ENCODE data around the gene ADAP2.
"Not testable (repeated sequence)": the region's sequence is repeated elsewhere in the genome, so short reads cannot be mapped to it uniquely, and the experiment has no call there.

ADAP2 gene

DNA sequence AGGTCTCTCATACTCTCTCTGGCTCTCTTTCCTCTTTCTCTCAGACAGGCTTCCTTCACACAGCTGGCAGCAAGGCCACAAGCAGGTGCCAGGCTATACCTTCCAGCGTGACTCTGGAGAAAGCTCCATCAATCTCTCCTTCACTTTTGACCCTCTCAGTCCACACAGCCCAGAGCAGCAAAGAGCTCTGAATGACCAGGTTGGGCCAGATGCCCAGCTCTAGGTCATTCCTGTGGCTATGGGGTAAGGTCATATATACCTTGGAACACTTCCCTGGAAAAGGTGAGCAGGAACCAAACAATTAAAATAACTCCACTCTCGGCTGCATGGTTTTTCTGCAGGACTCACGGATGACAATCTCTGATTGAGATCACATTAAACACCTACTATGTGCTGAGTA lies 8.8 kb downstream of the ADAP2 start:
- Histone ChIP-seq H3K4me2 (ENCODE audit: low read length) (no peak overlapping the region), H4K12ac (ENCODE audit: low read depth, low read length) (no peak overlapping the region), H3K9me3 (ENCODE audit: insufficient read depth, low read depth, low read length) (no peaks in the 10 kb centered on the region), H2AK5ac (ENCODE audit: low read length) (no peak overlapping the region), H3K4me1 (ENCODE audit: control insufficient read depth in 1 of 2, insufficient read depth in 2 of 2, low read length in 2 of 2) (no peaks in the 10 kb centered on the region), H3K14ac (ENCODE audit: low read length) (no peak overlapping the region), H3K36me3 (ENCODE audit: control insufficient read depth in 1 of 2, insufficient read depth in 2 of 2, low read length in 2 of 2) (peaks cover 0 to under 1% of the 10 kb centered on the region in 2 experiments), H4K8ac (ENCODE audit: low read depth, low read length) (no peak overlapping the region), H3K23ac (ENCODE audit: low read length) (no peak overlapping the region), H3K18ac (ENCODE audit: low read length) (no peak overlapping the region), H4K91ac (ENCODE audit: low read depth, low read length) (no peak overlapping the region), H3K27ac (ENCODE audit: low read depth, low read length) (no peak overlapping the region), H3K27me3 (ENCODE audit: insufficient read depth, low read length) (no peaks in the 10 kb centered on the region), H3K9ac (ENCODE audit: low read length) (no peak overlapping the region), H3K79me2 (ENCODE audit: control insufficient read depth, insufficient read depth, low read length, poor library complexity) (no peaks in the 10 kb centered on the region), H2BK5ac (ENCODE audit: low read depth, low read length, poor library complexity) (no peak overlapping the region), H3K4ac (ENCODE audit: low read depth, low read length) (no peak overlapping the region), H3K4me3 (ENCODE audit: low read depth, low read length) (no peak overlapping the region), H2AFZ (ENCODE audit: insufficient read depth, low read length, poor library complexity) (no peak overlapping the region), H2BK120ac (ENCODE audit: insufficient read depth, low read length, poor library complexity) (no peak overlapping the region), H2BK12ac (ENCODE audit: low read length) (no peak overlapping the region), H3K79me1 (ENCODE audit: low read length) (no peaks in the 10 kb centered on the region)
- DNase-seq = no peak
- WGBS (ENCODE audit: extremely low coverage, insufficient coverage, insufficient read length) = no CpG with 5 or more reads among the region's 3 CpGs

DNA sequence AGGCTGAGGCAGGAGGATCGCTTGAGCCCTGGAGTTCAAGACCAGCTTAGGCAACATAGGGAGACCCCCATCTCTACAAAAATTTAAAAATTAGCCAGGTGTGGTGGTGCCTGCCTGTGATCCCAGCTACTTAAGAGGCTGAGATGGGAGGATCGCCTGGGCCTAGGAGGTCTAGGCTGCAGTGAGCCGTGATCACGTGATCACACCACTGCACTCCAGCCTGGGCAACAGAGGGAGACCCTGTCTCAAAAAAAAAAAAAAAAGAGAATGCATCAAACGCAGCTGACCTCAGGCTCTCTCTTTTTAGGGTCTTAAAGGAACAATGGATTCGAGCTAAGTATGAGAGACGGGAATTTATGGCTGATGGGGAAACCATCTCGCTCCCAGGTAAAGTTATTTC lies 9.8 kb downstream of the ADAP2 start:
- not testable (repeated sequence) for H3K36me3 ChIP-seq (ENCODE audit: control insufficient read depth in 1 of 2, insufficient read depth in 2 of 2, low read length in 2 of 2); H4K12ac ChIP-seq (ENCODE audit: low read depth, low read length); H3K79me1 ChIP-seq (ENCODE audit: low read length); H3K4me3 ChIP-seq (ENCODE audit: low read depth, low read length); H3K9ac ChIP-seq (ENCODE audit: low read length); H3K27ac ChIP-seq (ENCODE audit: low read depth, low read length); H3K14ac ChIP-seq (ENCODE audit: low read length); H3K27me3 ChIP-seq (ENCODE audit: insufficient read depth, low read length); H3K79me2 ChIP-seq (ENCODE audit: control insufficient read depth, insufficient read depth, low read length, poor library complexity); H3K9me3 ChIP-seq (ENCODE audit: insufficient read depth, low read depth, low read length); H3K18ac ChIP-seq (ENCODE audit: low read length); H3K4me2 ChIP-seq (ENCODE audit: low read length); H2BK120ac ChIP-seq (ENCODE audit: insufficient read depth, low read length, poor library complexity); H4K91ac ChIP-seq (ENCODE audit: low read depth, low read length); H3K4me1 ChIP-seq (ENCODE audit: control insufficient read depth in 1 of 2, insufficient read depth in 2 of 2, low read length in 2 of 2); H2AK5ac ChIP-seq (ENCODE audit: low read length); H4K8ac ChIP-seq (ENCODE audit: low read depth, low read length); H2AFZ ChIP-seq (ENCODE audit: insufficient read depth, low read length, poor library complexity); H3K4ac ChIP-seq (ENCODE audit: low read depth, low read length); H2BK5ac ChIP-seq (ENCODE audit: low read depth, low read length, poor library complexity); H3K23ac ChIP-seq (ENCODE audit: low read length); DNase-seq; H2BK12ac ChIP-seq (ENCODE audit: low read length)
- WGBS (ENCODE audit: extremely low coverage, insufficient coverage, insufficient read length) = no CpG with 5 or more reads among the region's 8 CpGs

DNA sequence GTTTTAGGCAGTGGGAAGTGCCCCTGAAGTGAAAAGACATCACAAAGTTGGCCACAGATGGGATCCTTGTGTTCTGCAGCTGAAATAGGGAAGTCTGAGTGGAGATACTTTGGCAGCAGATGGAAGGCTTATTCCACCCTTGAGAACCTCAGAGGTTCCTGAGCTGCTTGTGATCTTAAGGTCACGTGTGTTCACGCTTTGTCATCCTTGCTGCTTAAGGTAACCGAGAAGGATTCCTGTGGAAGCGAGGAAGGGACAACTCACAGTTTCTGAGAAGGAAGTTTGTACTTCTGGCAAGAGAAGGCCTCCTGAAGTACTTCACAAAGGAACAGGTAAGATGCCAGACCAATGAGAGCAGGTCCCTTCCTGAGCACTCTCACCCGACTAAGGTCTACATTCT lies 12.2 kb downstream of the ADAP2 start:
- DNase-seq = no peak
- H3K36me3 ChIP-seq (ENCODE audit: control insufficient read depth in 1 of 2, insufficient read depth in 2 of 2, low read length in 2 of 2) = peaks cover 0 to 2% of the 10 kb centered on the region in 2 experiments
- H3K79me2 ChIP-seq (ENCODE audit: control insufficient read depth, insufficient read depth, low read length, poor library complexity) = no peaks in the 10 kb centered on the region
- H4K12ac ChIP-seq (ENCODE audit: low read depth, low read length) = no peak overlapping the region
- no peak overlapping the region for H3K4me3 ChIP-seq (ENCODE audit: low read depth, low read length)
- no peak overlapping the region for H3K27ac ChIP-seq (ENCODE audit: low read depth, low read length)
- H4K8ac ChIP-seq (ENCODE audit: low read depth, low read length) = no peak overlapping the region
- no peak overlapping the region for H2BK120ac ChIP-seq (ENCODE audit: insufficient read depth, low read length, poor library complexity)
- no peaks in the 10 kb centered on the region for H3K27me3 ChIP-seq (ENCODE audit: insufficient read depth, low read length)
- no peak overlapping the region for H2AK5ac ChIP-seq (ENCODE audit: low read length)
- H2BK12ac ChIP-seq (ENCODE audit: low read length) = no peak overlapping the region
- H3K9me3 ChIP-seq (ENCODE audit: insufficient read depth, low read depth, low read length) = no peaks in the 10 kb centered on the region
- no peak overlapping the region for H3K9ac ChIP-seq (ENCODE audit: low read length)
- H3K4ac ChIP-seq (ENCODE audit: low read depth, low read length) = no peak overlapping the region
- H3K14ac ChIP-seq (ENCODE audit: low read length) = no peak overlapping the region
- no peak overlapping the region for H3K18ac ChIP-seq (ENCODE audit: low read length)
- no peak overlapping the region for H3K23ac ChIP-seq (ENCODE audit: low read length)
- no peak overlapping the region for H2BK5ac ChIP-seq (ENCODE audit: low read depth, low read length, poor library complexity)
- no peak overlapping the region for H4K91ac ChIP-seq (ENCODE audit: low read depth, low read length)
- H3K4me1 ChIP-seq (ENCODE audit: control insufficient read depth in 1 of 2, insufficient read depth in 2 of 2, low read length in 2 of 2) = no peaks in the 10 kb centered on the region
- H3K79me1 ChIP-seq (ENCODE audit: low read length) = no peaks in the 10 kb centered on the region
- no peak overlapping the region for H2AFZ ChIP-seq (ENCODE audit: insufficient read depth, low read length, poor library complexity)
- WGBS (ENCODE audit: extremely low coverage, insufficient coverage, insufficient read length) = no CpG with 5 or more reads among the region's 5 CpGs
- H3K4me2 ChIP-seq (ENCODE audit: low read length) = no peak overlapping the region

DNA sequence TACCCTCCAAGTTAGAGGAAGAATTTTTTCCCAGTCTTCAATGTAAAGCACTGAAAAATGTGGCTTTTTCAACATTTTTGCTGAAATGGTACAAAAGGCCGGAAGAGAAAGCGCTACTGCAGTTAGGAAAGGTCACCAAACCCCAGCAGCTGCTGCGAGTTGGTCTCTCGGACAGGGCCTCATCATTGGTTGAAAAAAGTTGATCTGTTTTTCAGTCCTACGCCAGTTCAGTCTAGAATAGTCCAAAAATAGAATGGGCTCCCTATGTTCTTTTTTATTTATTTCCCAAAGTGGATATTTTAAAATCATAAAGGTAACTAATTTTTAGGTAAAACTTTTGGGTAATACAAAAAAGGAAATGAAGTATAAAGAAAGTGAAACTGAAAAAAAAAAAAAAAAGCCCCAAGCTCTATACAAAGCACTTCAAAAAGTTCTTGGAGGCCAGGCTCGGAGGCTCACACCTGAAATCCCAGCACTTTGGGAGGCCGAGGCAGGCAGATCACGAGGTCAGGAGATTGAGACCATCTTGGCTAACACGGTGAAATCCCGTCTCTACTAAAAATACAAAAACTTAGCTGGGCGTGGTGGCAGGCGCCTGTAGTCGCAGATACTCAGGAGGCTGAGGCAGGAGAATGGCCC lies 17.4 kb downstream of the ADAP2 start:
- Histone ChIP-seq H3K79me2 (ENCODE audit: control insufficient read depth, insufficient read depth, low read length, poor library complexity) (no peaks in the 10 kb centered on the region), H2BK120ac (ENCODE audit: insufficient read depth, low read length, poor library complexity) (no peak overlapping the region), H3K14ac (ENCODE audit: low read length) (no peak overlapping the region), H3K23ac (ENCODE audit: low read length) (no peak overlapping the region), H4K12ac (ENCODE audit: low read depth, low read length) (no peak overlapping the region), H3K36me3 (ENCODE audit: control insufficient read depth in 1 of 2, insufficient read depth in 2 of 2, low read length in 2 of 2) (peaks cover 0 to 2% of the 10 kb centered on the region in 2 experiments), H3K9ac (ENCODE audit: low read length) (no peak overlapping the region), H3K4ac (ENCODE audit: low read depth, low read length) (no peak overlapping the region), H4K91ac (ENCODE audit: low read depth, low read length) (no peak overlapping the region), H2AK5ac (ENCODE audit: low read length) (no peak overlapping the region), H3K4me1 (ENCODE audit: control insufficient read depth in 1 of 2, insufficient read depth in 2 of 2, low read length in 2 of 2) (no peaks in the 10 kb centered on the region), H2BK5ac (ENCODE audit: low read depth, low read length, poor library complexity) (no peak overlapping the region), H3K27ac (ENCODE audit: low read depth, low read length) (no peak overlapping the region), H3K27me3 (ENCODE audit: insufficient read depth, low read length) (no peaks in the 10 kb centered on the region), H3K4me2 (ENCODE audit: low read length) (no peak overlapping the region), H3K18ac (ENCODE audit: low read length) (no peak overlapping the region), H2BK12ac (ENCODE audit: low read length) (no peak overlapping the region), H2AFZ (ENCODE audit: insufficient read depth, low read length, poor library complexity) (no peak overlapping the region), H3K79me1 (ENCODE audit: low read length) (no peaks in the 10 kb centered on the region), H4K8ac (ENCODE audit: low read depth, low read length) (no peak overlapping the region), H3K4me3 (ENCODE audit: low read depth, low read length) (no peak overlapping the region), H3K9me3 (ENCODE audit: insufficient read depth, low read depth, low read length) (no peaks in the 10 kb centered on the region)
- DNase-seq = no peak
- no CpG with 5 or more reads among the region's 13 CpGs for WGBS (ENCODE audit: extremely low coverage, insufficient coverage, insufficient read length)
